RWPE1 (cell line): ENCODE data around the gene TXNIP.
A peak's percentile ranks its signal among the peaks of the same experiment; 100 is the strongest.

Source experiments
- CTCF ChIA-PET: fragments of 350-600 bp; sonication (Branson Sonifier 250); formaldehyde crosslinking; extraction: SDS; loops from one replicate; lab custom pipeline; 2021; lab: Yijun Ruan, JAX
- POLR2A ChIA-PET: fragments of 400-600 bp; formaldehyde crosslinking; extraction: SDS; loops from one replicate; lab custom pipeline; 2020; ENCODE audit warnings: antibody characterized with exemption; ENCODE audit not compliant: low non-redundant PET; lab: Yijun Ruan, JAX
- DNase-seq: peaks from one replicate; pipeline ENCODE4 v3.0.0; 2012; ENCODE audit warnings: low spot score
- H3K27ac ChIP-seq: fragments of 450-650 bp; 2 replicates; pipeline ENCODE4 v1.5.1; 2017
- TF ChIP-seq, protein P1 (sequence below): fragments of 450-650 bp; conservative IDR thresholded peaks from 2 replicates; pipeline ENCODE4 v1.5.1; 2017; ENCODE audit warnings: low read depth, mild to moderate bottlenecking

TXNIP gene

DNA sequence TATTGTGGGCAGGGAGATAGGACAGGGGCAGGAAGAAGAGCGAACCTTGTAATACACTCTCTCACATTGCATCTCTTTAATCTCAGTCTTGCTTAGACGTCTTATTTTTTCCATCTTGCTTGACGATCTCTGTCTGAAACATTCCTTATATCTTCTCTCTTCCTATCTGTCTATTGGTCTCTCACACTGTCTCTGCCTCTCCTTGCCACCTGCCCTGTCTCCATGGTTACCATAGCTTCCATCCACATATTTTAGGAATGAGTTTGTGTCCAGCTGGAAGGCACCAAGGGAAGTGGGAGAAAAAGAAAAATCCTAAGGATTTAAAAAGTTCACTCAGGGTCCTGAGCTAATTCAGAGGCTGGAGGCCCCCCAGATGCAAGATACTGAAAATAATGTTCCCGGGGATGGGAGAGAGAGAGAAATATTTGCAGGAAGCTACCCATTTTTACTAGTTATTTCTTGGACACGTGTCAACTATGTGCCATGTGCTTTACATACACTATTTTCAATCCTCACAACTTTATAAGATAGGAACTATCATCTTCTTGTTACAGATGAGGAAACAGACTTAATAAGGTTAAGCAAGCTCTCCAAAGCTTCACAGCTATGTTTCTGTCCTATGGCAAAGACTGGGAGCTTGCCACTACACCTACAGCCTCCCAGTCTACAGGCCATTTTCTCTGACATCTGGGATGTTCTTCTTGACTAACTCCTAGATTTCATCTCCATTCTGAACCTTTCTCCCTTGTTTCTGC lies 32.9 kb downstream of the TXNIP start:
- H3K27ac ChIP-seq: peak overlapping the region; percentile 84
- TF ChIP-seq, protein P1, sequence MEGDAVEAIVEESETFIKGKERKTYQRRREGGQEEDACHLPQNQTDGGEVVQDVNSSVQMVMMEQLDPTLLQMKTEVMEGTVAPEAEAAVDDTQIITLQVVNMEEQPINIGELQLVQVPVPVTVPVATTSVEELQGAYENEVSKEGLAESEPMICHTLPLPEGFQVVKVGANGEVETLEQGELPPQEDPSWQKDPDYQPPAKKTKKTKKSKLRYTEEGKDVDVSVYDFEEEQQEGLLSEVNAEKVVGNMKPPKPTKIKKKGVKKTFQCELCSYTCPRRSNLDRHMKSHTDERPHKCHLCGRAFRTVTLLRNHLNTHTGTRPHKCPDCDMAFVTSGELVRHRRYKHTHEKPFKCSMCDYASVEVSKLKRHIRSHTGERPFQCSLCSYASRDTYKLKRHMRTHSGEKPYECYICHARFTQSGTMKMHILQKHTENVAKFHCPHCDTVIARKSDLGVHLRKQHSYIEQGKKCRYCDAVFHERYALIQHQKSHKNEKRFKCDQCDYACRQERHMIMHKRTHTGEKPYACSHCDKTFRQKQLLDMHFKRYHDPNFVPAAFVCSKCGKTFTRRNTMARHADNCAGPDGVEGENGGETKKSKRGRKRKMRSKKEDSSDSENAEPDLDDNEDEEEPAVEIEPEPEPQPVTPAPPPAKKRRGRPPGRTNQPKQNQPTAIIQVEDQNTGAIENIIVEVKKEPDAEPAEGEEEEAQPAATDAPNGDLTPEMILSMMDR: no peak
- ChIA-PET CTCF (interaction anchor here (1.0 to 2.2 kb wide), 3 partner anchors 44 to 118 kb away, joined by 4 to 10 read pairs (median 4); partner anchors contain the start of gene NUDT17), POLR2A (interaction anchor here (1.4 to 1.5 kb wide), 2 partner anchors 36 to 105 kb away, joined by 8 to 15 read pairs; partner anchors contain the start of genes PIAS3 and RBM8A)
- peak; percentile 78 for DNase-seq

DNA sequence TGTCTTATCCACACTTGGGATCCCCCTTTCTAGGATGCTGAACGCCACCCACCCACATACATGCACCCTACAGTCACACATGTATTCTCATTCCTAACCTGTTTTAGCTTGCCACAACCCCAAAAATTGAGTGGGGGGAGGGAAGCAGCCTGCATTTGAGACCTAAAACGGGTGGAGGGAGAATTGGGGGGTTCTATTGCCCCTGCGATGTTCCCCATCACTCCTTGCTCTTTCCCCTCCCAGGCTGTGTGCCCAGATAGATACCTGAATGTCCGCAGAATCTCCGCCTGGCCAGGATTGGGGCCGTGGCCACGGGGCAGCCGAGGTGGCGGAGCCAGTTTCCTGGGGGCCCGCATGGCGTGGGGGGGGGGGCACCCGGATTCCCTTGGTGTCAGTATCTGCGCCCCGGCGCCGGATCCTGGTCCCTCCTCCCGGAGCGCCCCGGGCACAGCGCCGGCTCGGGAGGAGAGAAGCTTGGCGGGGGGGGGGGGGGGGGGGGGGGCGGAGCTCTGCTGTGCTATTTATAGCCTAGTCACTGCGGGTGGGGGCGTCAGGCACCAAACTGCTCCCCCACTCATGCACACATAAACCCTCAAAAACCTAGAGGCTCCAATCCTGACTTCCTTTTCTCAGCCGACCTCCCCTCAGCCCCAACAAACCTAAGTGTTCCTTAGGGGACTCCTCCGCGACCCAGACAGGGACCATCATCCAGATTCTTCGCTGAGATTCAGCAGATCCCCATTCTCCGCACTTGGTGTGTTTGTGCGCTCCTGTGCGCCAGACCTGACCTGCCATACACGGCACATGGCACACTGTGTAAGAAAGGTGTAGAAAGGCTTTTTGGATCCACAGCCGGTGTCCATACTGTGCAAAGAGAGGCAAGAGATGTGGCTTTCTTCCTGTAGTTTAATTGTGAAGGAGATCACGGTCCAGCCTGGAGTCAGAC lies 33.9 kb downstream of the TXNIP start:
- DNase-seq: peak; percentile 52
- ChIA-PET CTCF (interaction anchor here (0.5 to 2.2 kb wide), 3 partner anchors 40 to 70 kb away, joined by 4 to 10 read pairs (median 4); no protein-coding TSS in a partner anchor), POLR2A (interaction anchor here (0.7 kb wide), 1 partner anchor 497 kb away, joined by 4 read pairs; no protein-coding TSS in a partner anchor)
- TF ChIP-seq, protein P1: no peak
- H3K27ac ChIP-seq: peak overlapping the region; percentile 82

DNA sequence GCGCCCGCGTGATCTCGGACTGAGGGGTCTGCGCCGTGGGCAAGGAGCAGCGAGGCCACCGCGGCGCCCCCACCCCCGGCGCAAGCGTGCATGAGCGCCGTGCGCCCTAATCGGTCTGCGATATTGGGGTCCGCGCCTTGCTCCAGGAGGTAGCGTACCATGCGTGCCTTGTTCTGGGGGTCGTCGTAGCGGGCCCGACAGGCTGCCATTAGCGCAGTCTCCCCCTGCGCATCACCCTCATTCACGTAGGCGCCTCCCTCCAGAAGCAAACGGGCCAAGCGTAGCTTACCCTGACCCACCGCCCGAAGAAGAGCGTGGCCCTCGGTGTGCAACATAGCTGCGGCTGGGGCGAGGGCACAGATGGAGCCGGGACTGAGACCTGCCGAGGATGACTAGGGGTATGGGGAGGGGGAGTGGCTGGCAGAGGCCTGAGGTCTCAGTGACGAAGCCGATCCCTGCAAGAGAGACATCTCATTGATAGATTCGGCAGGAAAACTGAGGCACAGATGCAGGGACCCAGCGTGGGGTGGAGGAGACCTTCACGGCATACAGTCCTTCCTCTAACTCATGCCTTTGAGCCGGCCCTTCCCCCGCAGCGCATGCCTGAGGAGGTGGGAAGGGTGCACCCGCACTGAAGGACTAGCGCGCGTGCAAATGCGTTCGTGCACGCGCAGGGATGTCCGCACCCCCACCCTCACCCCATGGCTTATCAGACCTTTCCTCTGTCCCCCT lies 34.8 kb downstream of the TXNIP start:
- ChIA-PET CTCF (no interaction called here), POLR2A (interaction anchor here (0.8 kb wide), 1 partner anchor 34 kb away, joined by 3 read pairs; the partner anchor contains the start of gene RBM8A)
- H3K27ac ChIP-seq: peak overlapping the region; percentile 82
- TF ChIP-seq, protein P1: no peak
- DNase-seq: peak; percentile 19

GRCh38 chr1:145961109-145961424 lies 35.3 kb downstream of the TXNIP start:
- ChIA-PET POLR2A (interaction anchor here (0.8 kb wide), 1 partner anchor 34 kb away, joined by 3 read pairs; the partner anchor contains the start of gene RBM8A), CTCF (no interaction called here)
- peak overlapping the region; percentile 82; the same call in 1 of the 2 replicates for H3K27ac ChIP-seq
- TF ChIP-seq, protein P1: no peak
- no peak for DNase-seq

GRCh38 chr1:145960468-145961108 lies 35.8 kb downstream of the TXNIP start:
- TF ChIP-seq, protein P1: no peak
- ChIA-PET CTCF (no interaction called here), POLR2A (no interaction called here)
- no peak for DNase-seq
- H3K27ac ChIP-seq: peak overlapping the region; percentile 82; the same call in 1 of the 2 replicates
